ENCODE measurements around the gene IPO4.
A peak's percentile ranks its signal among the peaks of the same experiment; 100 is the strongest.

Gene IPO4

GRCh38 chr14:24135834-24136683, 52.6 kb downstream of the IPO4 start, which contains the start of gene PSME1:
TSS of gene PSME1 (plus strand) at chr14:24136194. CDS start at chr14:24136263, 69 bp downstream.
- TF ChIP-seq CTCF (IDR thresholded peaks at IDR 0.05; ENCODE audit: borderline replicate concordance, insufficient read depth, low read depth, low read length), result no peak
- peak within 1 kb of the TSS; percentile 73 for H3K4me3 ChIP-seq (ENCODE audit: low read depth, low read length)

- H3K4me3 ChIP-seq (ENCODE audit: low read depth, low read length), result peak overlapping the region; percentile 73
- no peak for TF ChIP-seq CTCF (IDR thresholded peaks at IDR 0.05; ENCODE audit: borderline replicate concordance, insufficient read depth, low read depth, low read length)
Measured at GRCh38 chr14:24135584-24135833, 53.1 kb downstream of the IPO4 start.

- no peak overlapping the region for H3K4me3 ChIP-seq (ENCODE audit: low read depth, low read length)
- no peak for TF ChIP-seq CTCF (IDR thresholded peaks at IDR 0.05; ENCODE audit: borderline replicate concordance, insufficient read depth, low read depth, low read length)
Measured at GRCh38 chr14:24133735-24134134, 54.9 kb downstream of the IPO4 start.

- no peak for TF ChIP-seq CTCF (IDR thresholded peaks at IDR 0.05; ENCODE audit: borderline replicate concordance, insufficient read depth, low read depth, low read length)
Measured at GRCh38 chr14:24132976-24133375, 55.6 kb downstream of the IPO4 start.

GRCh38 chr14:24132061-24132685, 56.4 kb downstream of the IPO4 start:
- no peak overlapping the region for H3K4me3 ChIP-seq (ENCODE audit: low read depth, low read length)
- TF ChIP-seq CTCF (IDR thresholded peaks at IDR 0.05; ENCODE audit: borderline replicate concordance, insufficient read depth, low read depth, low read length), result no peak

More at GRCh38 chr14:24132976-24133375, 55.6 kb downstream of the IPO4 start:
- no peak overlapping the region for H3K4me3 ChIP-seq (ENCODE audit: low read depth, low read length)

- no peak for TF ChIP-seq CTCF (IDR thresholded peaks at IDR 0.05; ENCODE audit: borderline replicate concordance, insufficient read depth, low read depth, low read length)
- H3K4me3 ChIP-seq (ENCODE audit: low read depth, low read length), result no peak overlapping the region
Measured at GRCh38 chr14:24131549-24131966, 57.1 kb downstream of the IPO4 start.
